BLaER1 treated with 17β-estradiol and CSF1 and Interleukin-3, amounts not matched to agents 10 nM and 100 nM (cell line): ENCODE measurements around the gene NRCAM.

Experiments used
- H3K27ac ChIP-seq, 11 experiments: shearing (Covaris generic); formaldehyde crosslinking; 2 replicates each; pipeline ENCODE4 v1.8.1; 2022
- H3K27me3 ChIP-seq, 11 experiments: shearing (Covaris generic); formaldehyde crosslinking; 2 replicates each; pipeline ENCODE4 v1.8.1; 2022
- H3K36me3 ChIP-seq, 11 experiments: shearing (Covaris generic); formaldehyde crosslinking; 2 replicates each; pipeline ENCODE4 v1.8.1; 2022
- H3K4me1 ChIP-seq, 10 experiments: shearing (Covaris generic); formaldehyde crosslinking; 2 replicates each; pipeline ENCODE4 v1.8.1; 2022
- H3K4me2 ChIP-seq, 11 experiments: shearing (Covaris generic); formaldehyde crosslinking; 2 replicates each; pipeline ENCODE4 v1.8.1; 2022
- H3K4me3 ChIP-seq, 10 experiments: shearing (Covaris generic); formaldehyde crosslinking; 2 replicates each; pipeline ENCODE4 v1.8.1; 2022
- H3K9ac ChIP-seq, 11 experiments: shearing (Covaris generic); formaldehyde crosslinking; 2 replicates each; pipeline ENCODE4 v1.8.1; 2022
- H3K9me3 ChIP-seq, 11 experiments: shearing (Covaris generic); formaldehyde crosslinking; replicated peaks in 1 of 11; 2 replicates each; pipeline ENCODE4 v1.8.1; 2022
- H4K20me1 ChIP-seq, 11 experiments: shearing (Covaris generic); formaldehyde crosslinking; 2 replicates each; pipeline ENCODE4 v1.8.1; 2022
- Cebpa-rat ChIP-seq, 11 experiments: shearing (Covaris generic); IDR thresholded peaks; 2 replicates each; pipeline ENCODE4 v1.8.1; 2022

The NRCAM gene

GRCh38 chr7:108442039-108442568 is 14.1 kb downstream of the NRCAM start:
- Histone ChIP-seq H3K9me3 (no peaks in the 10 kb centered on the region), H3K4me3 (no peak overlapping the region), H4K20me1 (no peaks in the 10 kb centered on the region), H3K9ac (no peak overlapping the region), H3K4me1 (no peaks in the 10 kb centered on the region; a peak in 1 of 20 replicates), H3K4me2 (no peak overlapping the region), H3K36me3 (no peaks in the 10 kb centered on the region), H3K27me3 (no peaks in the 10 kb centered on the region), H3K27ac (no peak overlapping the region)
- no peak for TF ChIP-seq Cebpa-rat (IDR thresholded peaks at IDR 0.05)

- Histone ChIP-seq H3K9me3 (no peaks in the 10 kb centered on the region), H4K20me1 (no peaks in the 10 kb centered on the region), H3K27me3 (no peaks in the 10 kb centered on the region), H3K4me3 (no peak overlapping the region), H3K4me2 (no peak overlapping the region), H3K9ac (no peak overlapping the region), H3K4me1 (no peaks in the 10 kb centered on the region; a peak in 1 of 20 replicates), H3K27ac (no peak overlapping the region), H3K36me3 (no peaks in the 10 kb centered on the region)
- no peak for TF ChIP-seq Cebpa-rat (IDR thresholded peaks at IDR 0.05)
These were observed 14.8 kb downstream of the NRCAM start for GRCh38 chr7:108441392-108441955.

GRCh38 chr7:108440613-108441012 is 15.6 kb downstream of the NRCAM start:
- Histone ChIP-seq H3K4me3 (no peak overlapping the region), H3K9ac (no peak overlapping the region), H3K27ac (no peak overlapping the region), H3K4me1 (no peaks in the 10 kb centered on the region; a peak in 1 of 20 replicates), H3K36me3 (no peaks in the 10 kb centered on the region), H3K27me3 (no peaks in the 10 kb centered on the region), H3K9me3 (peaks cover 0 to 4% (median under 1%) of the 10 kb centered on the region in 11 experiments; a peak in 5 of 22 replicates), H4K20me1 (no peaks in the 10 kb centered on the region), H3K4me2 (no peak overlapping the region)
- no peak for TF ChIP-seq Cebpa-rat (IDR thresholded peaks at IDR 0.05)

- H3K4me3 ChIP-seq: no peak overlapping the region
- no peak overlapping the region for H3K27ac ChIP-seq
- H3K4me2 ChIP-seq: no peak overlapping the region
- no peak for TF ChIP-seq Cebpa-rat (IDR thresholded peaks at IDR 0.05)
- H3K27me3 ChIP-seq: no peaks in the 10 kb centered on the region
- H3K9me3 ChIP-seq: peaks cover 0 to 15% (median 6%) of the 10 kb centered on the region in 11 experiments; a peak in 6 of 22 replicates
- no peaks in the 10 kb centered on the region for H4K20me1 ChIP-seq
- no peaks in the 10 kb centered on the region; a peak in 1 of 20 replicates for H3K4me1 ChIP-seq
- H3K36me3 ChIP-seq: no peaks in the 10 kb centered on the region
- H3K9ac ChIP-seq: no peak overlapping the region
These were observed 19.3 kb downstream of the NRCAM start for GRCh38 chr7:108436906-108437305.

GRCh38 chr7:108434010-108434409 is 22.2 kb downstream of the NRCAM start:
- no peaks in the 10 kb centered on the region for H3K36me3 ChIP-seq
- H3K9ac ChIP-seq: no peak overlapping the region
- TF ChIP-seq Cebpa-rat (IDR thresholded peaks at IDR 0.05): no peak
- no peak overlapping the region for H3K4me3 ChIP-seq
- no peaks in the 10 kb centered on the region for H4K20me1 ChIP-seq
- no peaks in the 10 kb centered on the region for H3K4me1 ChIP-seq
- H3K27ac ChIP-seq: no peak overlapping the region
- H3K9me3 ChIP-seq: peaks cover 0 to 15% (median 6%) of the 10 kb centered on the region in 11 experiments; a peak in 6 of 22 replicates
- H3K4me2 ChIP-seq: no peak overlapping the region
- no peaks in the 10 kb centered on the region for H3K27me3 ChIP-seq

- H4K20me1 ChIP-seq: no peaks in the 10 kb centered on the region
- H3K9me3 ChIP-seq: peaks cover 0 to 15% (median 6%) of the 10 kb centered on the region in 11 experiments; a peak in 6 of 22 replicates
- H3K9ac ChIP-seq: no peak overlapping the region
- H3K36me3 ChIP-seq: no peaks in the 10 kb centered on the region
- no peak for TF ChIP-seq Cebpa-rat (IDR thresholded peaks at IDR 0.05)
- no peak overlapping the region for H3K27ac ChIP-seq
- H3K4me2 ChIP-seq: peak overlapping the region in 1 of 11 experiments; percentile 11; a peak in 2 of 22 replicates
- H3K27me3 ChIP-seq: no peaks in the 10 kb centered on the region
- no peak overlapping the region for H3K4me3 ChIP-seq
- H3K4me1 ChIP-seq: no peaks in the 10 kb centered on the region
These were observed 25.1 kb downstream of the NRCAM start for GRCh38 chr7:108431099-108431498.

- TF ChIP-seq Cebpa-rat (IDR thresholded peaks at IDR 0.05): no peak
- peak overlapping the region in 1 of 11 experiments; percentile 11; a peak in 2 of 22 replicates for H3K4me2 ChIP-seq
- H3K4me3 ChIP-seq: no peak overlapping the region
- H3K27ac ChIP-seq: no peak overlapping the region
- peaks cover 0 to 12% (median 5%) of the 10 kb centered on the region in 11 experiments; a peak in 6 of 22 replicates for H3K9me3 ChIP-seq
- no peaks in the 10 kb centered on the region for H4K20me1 ChIP-seq
- no peaks in the 10 kb centered on the region for H3K4me1 ChIP-seq
- H3K27me3 ChIP-seq: no peaks in the 10 kb centered on the region
- no peak overlapping the region for H3K9ac ChIP-seq
- H3K36me3 ChIP-seq: no peaks in the 10 kb centered on the region
These were observed 25.6 kb downstream of the NRCAM start for GRCh38 chr7:108430664-108431063.

GRCh38 chr7:108427766-108428165 is 28.5 kb downstream of the NRCAM start:
- H3K4me2 ChIP-seq: no peak overlapping the region

GRCh38 chr7:108425714-108426275 is 30.4 kb downstream of the NRCAM start:
- H3K4me2 ChIP-seq: no peak overlapping the region
- no peaks in the 10 kb centered on the region for H3K36me3 ChIP-seq
- H3K27ac ChIP-seq: no peak overlapping the region
- H3K9me3 ChIP-seq: no peaks in the 10 kb centered on the region
- H3K27me3 ChIP-seq: peaks cover 0 to 30% (median 3%) of the 10 kb centered on the region in 11 experiments; a peak in 6 of 22 replicates
- no peaks in the 10 kb centered on the region for H4K20me1 ChIP-seq
- TF ChIP-seq Cebpa-rat (IDR thresholded peaks at IDR 0.05): no peak
- H3K4me1 ChIP-seq: peaks cover 4 to 21% (median 12%) of the 10 kb centered on the region in 10 experiments; a peak in 19 of 20 replicates
- H3K9ac ChIP-seq: no peak overlapping the region
- no peak overlapping the region for H3K4me3 ChIP-seq

More at GRCh38 chr7:108427766-108428165, 28.5 kb downstream of the NRCAM start:
- H3K36me3 ChIP-seq: no peaks in the 10 kb centered on the region
- no peak overlapping the region for H3K27ac ChIP-seq
- peaks cover 0 to 17% (median 0%) of the 10 kb centered on the region in 11 experiments; a peak in 4 of 22 replicates for H3K27me3 ChIP-seq
- peaks cover 0 to 5% (median 0%) of the 10 kb centered on the region in 10 experiments; a peak in 2 of 20 replicates for H3K4me1 ChIP-seq
- no peaks in the 10 kb centered on the region for H4K20me1 ChIP-seq
- no peak overlapping the region for H3K4me3 ChIP-seq
- no peak overlapping the region for H3K9ac ChIP-seq
- H3K9me3 ChIP-seq: 0 out of 22 replicates have a peak, but pooled peaks cover 0 to 6% (median 0%) of the 10 kb centered on the region in 11 experiments
- TF ChIP-seq Cebpa-rat (IDR thresholded peaks at IDR 0.05): no peak
